GM21423 (cell line): ENCODE results near the gene SH3GL3.

Experiments
- ATAC-seq: cut with Tn5 transposase; IDR thresholded peaks from one replicate; pipeline ENCODE4 v1.9.1; 2021; ENCODE audit warnings: mild to moderate bottlenecking, moderate library complexity; ENCODE audit not compliant: unreplicated experiment

The SH3GL3 gene

GRCh38 chr15:83462026-83462425 lies 14.9 kb downstream of the SH3GL3 start:
- ATAC-seq = no peak

GRCh38 chr15:83462953-83463433 lies 15.9 kb downstream of the SH3GL3 start:
- no peak for ATAC-seq

- ATAC-seq = no peak
Measured at GRCh38 chr15:83470887-83471286, 23.7 kb downstream of the SH3GL3 start.

GRCh38 chr15:83471307-83471866 lies 24.2 kb downstream of the SH3GL3 start:
- no peak for ATAC-seq

DNA sequence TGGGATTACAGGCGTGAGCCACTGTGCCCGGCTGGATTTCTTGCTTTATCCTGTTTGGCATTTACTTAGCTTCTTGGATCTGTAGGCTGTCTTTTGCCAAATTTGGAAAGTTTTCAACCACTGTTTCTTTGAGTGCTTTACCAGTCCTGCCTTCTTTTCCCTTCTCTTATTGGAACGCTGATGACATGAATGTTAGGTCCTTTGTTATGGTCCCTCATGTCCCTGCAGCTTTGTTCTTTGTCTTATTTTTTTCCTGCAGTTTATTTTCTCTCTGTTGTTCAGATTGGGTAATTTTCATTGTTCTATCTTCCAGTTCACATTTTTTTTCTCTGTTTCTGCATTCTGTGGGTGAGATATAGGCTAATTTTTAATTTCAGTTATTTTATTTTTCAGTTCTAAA lies 25.0 kb downstream of the SH3GL3 start:
- no peak for ATAC-seq

- no peak for ATAC-seq
Measured at GRCh38 chr15:83472797-83473196, 25.7 kb downstream of the SH3GL3 start.

DNA sequence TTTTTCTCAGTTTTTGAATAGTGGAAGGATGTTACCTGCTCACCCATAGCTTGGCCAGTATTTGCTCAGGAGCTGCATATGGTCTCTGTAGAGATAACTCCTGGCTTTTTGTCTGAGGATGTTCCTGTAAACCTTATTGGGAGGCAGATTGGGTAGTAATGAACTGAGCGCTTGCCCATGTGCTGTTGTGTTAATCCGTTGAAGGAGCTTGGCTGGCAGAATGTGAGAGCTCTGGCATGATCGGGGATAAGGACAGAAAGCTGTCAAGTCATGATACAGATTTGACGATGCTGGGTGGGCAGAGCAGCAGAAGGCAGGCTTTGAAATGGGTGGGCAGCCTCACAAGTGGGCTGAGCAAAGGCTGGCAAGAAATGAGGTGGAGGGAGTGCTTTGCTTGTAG lies 27.4 kb downstream of the SH3GL3 start:
- ATAC-seq = no peak

DNA sequence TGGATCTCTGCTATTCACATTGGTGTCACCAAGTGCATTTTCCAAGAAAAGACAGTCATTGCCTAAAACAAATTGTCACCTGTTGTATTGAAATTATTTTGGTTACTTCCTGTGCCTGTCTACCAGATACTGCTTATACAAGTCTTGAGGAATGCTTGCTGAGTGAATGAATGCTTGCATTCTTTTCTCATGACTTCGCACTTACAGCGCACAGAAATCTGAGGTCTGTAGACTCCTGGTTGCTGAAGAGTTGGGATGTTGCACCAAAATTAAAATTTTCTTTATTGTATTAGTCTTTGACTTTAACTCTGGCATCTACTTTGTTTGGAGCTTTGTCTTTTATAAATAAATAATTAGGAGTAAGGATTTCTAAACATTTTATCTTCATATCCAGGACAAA lies 28.4 kb downstream of the SH3GL3 start:
- ATAC-seq = no peak

DNA sequence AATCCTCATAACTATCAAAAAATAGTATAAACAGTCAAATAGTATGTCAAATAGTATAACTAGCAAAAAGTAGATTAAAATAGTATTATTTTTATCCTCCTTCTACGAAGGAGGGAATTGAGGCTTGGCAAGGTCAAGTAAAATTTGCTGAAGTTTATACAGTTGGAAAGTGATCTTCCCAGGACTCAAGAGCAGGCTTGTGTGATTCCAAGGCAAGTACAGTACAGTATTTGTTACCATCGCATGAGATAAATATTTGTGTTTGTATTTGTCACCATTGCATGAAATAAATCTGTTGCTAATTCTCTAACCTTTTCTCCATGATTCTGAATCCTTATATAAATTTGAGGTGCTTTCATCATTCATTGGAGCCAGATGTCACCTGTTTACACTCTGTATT lies 28.9 kb downstream of the SH3GL3 start:
- no peak for ATAC-seq

DNA sequence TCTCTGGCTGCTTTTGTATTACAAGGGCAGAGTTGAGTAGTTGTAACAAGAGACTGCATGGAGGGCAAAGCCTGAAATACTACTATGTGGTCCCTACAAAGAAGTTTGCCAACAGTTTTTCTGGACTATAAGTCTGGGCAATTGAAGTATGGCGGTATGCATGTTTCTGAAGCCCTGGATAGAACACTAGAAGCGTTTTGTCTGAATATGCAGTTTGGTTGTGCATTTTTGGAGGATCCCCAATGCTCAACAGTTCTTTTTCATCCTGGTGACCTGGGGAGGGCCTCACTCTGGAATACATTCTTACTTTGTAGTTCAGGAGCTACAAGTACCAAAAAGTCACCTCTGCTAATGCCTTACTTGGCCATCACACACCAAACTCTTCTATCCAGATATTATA lies 29.6 kb downstream of the SH3GL3 start:
- no peak for ATAC-seq

- no peak for ATAC-seq
Measured at GRCh38 chr15:83477172-83477807, 30.1 kb downstream of the SH3GL3 start.

DNA sequence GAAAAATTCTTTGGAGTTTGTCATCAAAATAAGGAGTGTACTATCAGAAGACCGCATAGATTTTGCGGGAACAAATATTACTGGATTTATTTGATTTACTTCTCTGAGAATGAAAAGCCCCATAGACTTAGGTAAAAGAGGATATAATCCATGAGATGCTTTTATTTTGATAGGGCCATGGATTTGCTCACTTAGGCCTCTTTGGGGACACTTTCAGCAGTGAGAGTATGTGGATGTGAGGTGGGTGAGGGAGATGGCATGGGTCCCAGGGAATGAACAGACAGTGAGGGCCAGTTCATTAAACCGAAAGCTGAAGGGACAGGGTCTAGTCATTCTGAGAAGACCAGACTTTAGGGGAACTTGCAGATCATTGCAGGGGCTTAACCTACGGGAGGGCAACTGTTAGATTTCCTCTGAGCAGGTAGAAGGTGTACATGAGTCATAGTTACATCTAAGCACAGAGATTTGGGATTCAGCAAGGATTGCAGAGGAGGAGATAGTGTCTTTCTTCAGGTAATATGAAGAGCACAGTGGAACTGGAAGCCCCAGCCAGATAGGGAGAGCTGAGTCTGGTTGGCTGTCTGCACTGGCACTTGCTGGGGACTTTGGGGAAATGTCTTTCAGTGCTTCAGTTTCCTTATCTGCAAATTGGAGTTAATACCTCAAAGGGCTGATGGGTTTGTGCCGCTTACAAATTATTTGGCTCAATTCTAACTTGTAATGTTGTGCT lies 30.8 kb downstream of the SH3GL3 start:
- ATAC-seq = no peak

DNA sequence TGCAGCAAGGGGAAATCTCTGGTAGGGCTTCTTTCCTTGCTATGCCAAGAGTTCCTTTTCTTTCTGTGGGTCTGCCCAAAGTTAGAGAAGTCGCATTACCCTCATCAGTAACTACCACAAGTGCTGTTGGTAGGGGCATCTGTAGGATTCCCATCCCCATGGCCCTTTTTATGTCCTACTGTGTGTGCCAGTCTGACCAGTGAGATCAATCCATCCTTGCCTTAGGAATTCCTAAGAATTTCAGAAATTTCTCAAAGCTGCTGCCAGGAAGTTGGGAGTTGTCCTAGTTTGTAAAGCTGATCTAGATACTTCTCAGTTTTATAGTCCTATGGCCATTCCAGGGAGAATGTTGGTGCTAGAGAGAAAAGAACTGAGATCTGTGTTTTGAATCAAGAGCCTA lies 36.5 kb downstream of the SH3GL3 start:
- ATAC-seq = no peak

- ATAC-seq = no peak
Measured at GRCh38 chr15:83484636-83485035, 37.5 kb downstream of the SH3GL3 start.

DNA sequence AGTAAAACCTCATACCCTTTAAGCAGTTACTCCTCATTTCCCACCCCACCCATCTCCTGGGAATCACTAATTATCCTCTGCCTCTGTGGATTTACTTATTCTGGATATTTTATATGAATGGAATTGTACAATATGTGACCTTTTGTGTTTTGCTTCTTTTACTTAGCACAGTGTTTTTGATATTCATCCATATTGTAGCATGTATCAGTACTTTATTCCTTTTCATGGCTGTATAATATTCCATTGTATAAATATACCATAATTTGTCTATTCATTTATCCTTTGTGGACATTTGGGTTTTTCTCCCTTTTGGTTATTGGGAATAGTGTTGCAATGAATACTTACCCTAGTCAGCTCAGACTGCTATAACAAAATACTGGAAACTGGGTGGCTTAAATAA lies 39.2 kb downstream of the SH3GL3 start:
- ATAC-seq = no peak

- no peak for ATAC-seq
Measured at GRCh38 chr15:83487519-83487918, 40.4 kb downstream of the SH3GL3 start.

DNA sequence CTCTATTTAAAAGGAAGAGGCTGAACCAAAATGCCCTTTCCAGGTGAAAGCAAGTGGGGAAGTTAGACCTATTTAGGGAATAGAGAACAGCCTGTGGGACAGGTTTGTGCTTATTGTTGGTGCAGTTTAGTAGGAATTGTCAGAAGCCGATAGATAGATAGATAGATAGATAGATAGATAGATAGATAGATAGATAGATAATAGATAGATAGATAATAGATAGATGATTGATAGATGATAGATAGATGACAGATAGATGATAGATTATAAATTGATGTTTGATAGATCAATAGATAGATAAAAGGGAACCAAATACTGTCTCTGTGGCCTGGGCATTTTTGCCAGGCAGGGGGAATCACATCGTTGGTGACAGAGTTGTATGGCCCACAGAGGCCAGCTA lies 42.5 kb downstream of the SH3GL3 start:
- ATAC-seq = no peak

DNA sequence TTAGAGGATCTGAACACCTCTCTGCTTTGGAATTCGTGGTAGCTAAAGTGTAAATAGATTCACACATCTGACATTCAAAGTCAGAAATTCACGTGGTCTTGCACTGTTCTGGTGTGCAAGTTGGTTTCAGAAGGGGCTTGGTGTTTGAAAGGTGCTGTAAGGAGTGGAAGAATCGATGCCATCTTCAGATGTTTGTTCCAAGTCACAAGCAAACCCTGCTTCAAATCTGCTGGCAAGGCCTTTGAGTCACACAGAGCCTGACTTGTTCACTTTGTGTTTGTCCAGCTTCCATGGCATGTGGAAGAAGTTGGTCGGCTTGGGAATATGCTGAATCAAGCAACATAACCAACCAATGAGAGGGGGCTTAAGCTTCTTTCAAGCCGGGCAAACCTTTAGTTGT lies 44.3 kb downstream of the SH3GL3 start:
- no peak for ATAC-seq

DNA sequence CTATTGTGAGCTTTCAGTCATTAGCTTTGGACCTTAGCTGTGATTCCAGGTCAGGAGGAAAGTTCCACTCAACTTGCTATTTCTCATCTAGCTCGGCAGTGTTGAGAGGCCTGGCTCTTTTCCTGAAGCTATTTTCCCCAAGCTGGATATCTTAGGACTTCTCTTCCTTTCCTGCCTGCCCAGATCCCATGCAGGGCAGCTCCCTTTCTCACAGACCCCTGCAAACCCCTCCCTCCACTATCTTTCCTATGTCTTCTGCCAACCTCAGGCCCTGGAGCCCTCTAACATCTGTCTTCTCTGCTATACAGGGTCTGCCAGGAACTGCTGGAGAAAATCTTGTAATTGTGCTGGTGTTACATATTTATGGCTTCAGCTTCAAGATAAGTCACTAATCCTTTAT lies 49.6 kb downstream of the SH3GL3 start:
- ATAC-seq = no peak

DNA sequence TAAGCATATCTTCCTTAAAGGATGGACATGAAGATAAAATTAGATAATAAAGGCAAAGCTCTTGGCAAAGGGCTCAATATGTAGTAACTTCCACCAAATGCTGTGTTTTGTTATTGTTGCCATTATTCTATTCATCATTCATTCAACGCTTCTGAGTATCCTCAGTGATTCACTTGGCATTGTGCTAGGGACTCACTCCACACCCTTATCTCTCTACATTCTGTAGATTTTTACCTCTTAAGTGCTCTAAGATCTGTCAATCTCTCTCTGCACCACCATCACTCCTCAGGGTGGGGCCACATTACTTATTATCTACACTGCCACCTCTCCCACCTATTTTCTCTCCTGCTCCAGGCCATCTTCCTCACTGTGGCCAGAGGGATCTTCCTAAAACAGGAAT lies 51.2 kb downstream of the SH3GL3 start:
- ATAC-seq = no peak

- ATAC-seq = no peak
Measured at GRCh38 chr15:83498801-83499200, 51.7 kb downstream of the SH3GL3 start.

DNA sequence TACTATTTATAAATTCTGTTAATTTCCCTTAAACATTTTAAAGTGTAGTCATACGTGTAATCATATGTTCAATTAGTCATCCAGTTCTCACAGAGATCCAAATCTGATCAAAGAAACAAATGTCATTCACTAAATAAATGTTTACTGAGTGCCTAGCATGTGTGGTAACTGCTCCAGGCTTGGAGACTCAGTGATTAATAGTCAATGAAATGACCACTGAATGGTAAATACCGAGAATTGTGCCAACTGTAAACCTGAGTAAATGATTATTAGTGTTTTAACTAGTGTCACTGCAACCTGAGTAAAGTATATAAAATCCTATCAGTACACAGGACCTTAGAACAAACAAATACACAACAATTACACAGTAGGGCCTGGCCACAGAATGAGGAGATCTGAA lies 52.3 kb downstream of the SH3GL3 start:
- ATAC-seq = no peak
